IPS-NIHi7 (cell line): Measurements from ENCODE around the gene DDA1.
A peak's percentile ranks its signal among the peaks of the same experiment; 100 is the strongest.
"Not testable (repeated sequence)": the region's sequence is repeated elsewhere in the genome, so short reads cannot be mapped to it uniquely, and the experiment has no call there.

Experiments used
- DNase-seq: peaks from one replicate; pipeline ENCODE4 v3.0.0; 2012; ENCODE audit warnings: mixed read lengths; ENCODE audit errors: extremely low spot score

The DDA1 gene

DNA sequence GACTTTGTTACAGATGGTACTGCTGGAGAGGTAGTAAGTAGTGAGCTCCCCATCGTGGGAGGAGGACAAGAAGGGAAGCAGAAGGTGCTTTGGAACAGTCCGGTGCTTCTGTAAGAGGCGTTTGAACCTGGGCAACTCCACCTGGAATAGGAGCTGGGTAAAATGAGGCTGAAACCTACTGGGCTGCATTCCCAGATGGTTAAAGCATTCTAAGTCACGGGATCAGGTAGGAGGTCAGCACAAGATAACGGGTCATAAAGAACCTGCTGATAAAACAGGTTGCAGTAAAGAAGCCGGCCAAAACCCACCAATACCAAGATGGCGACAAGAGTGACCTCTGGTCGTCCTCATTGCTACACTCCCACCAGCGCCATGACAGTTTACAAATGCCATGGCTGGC is 22.6 kb upstream of the DDA1 start:
- no peak for DNase-seq

DNA sequence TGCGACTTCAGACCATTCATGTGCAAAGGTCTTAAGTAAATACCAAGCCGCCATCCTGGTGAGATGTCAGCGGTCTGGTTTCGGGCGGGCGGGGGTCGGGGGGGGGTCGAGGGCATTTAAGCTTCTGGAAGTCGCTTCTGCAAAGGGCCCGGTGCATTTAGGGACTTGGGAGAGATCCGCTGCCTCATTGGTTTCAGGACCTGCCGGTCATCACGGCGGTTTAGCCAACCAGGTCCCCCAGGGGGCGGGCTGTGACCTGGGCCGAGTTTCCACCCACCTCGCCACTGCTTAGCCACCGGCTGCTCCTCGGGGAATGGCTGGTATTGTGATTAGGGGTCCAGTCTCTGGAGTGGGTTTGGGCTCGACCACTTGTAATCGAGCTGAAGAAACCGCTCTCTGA is 19.9 kb upstream of the DDA1 start:
- DNase-seq: peak; percentile 94

DNA sequence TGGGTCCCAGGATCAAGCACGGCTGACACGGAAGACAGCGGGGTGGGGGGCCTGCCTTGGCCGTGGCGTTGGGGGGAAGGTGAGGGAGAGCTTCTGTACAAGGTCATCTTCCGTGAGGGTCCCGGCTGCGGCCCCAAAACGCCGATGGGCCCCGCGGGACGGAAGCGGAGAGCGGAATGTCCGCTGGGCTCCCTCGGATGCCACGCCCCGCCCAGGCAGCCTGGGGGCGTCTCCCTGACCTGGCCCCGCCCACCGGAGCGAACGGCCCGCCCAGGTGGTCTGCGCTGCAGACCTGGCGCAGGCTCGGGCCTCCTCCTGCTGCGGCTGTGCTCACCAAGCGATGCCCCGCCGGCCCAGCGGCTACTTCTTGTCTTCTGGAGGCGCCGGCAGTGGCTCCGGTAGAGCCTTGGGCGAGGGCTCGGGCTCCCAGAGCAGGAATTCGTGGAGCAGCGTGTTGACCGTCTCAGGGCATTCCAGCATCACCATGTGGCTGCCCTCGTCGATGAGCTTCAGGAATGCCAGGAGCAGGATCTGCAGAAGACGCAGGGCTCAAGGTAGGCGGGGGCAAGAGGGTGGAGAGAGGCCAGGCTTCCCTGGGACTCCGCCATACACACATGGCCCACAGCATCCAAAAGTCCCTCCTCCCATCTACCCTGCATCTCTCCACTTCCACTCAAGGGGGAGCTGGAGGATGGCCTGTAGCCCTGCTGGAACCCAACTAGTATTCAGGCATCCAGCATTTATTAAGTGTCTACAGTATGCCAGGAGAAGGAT is 16.9 kb upstream of the DDA1 start:
- peak; percentile 95 for DNase-seq

GRCh38 chr19:17293605-17294004 is 15.8 kb upstream of the DDA1 start:
- no peak for DNase-seq

DNA sequence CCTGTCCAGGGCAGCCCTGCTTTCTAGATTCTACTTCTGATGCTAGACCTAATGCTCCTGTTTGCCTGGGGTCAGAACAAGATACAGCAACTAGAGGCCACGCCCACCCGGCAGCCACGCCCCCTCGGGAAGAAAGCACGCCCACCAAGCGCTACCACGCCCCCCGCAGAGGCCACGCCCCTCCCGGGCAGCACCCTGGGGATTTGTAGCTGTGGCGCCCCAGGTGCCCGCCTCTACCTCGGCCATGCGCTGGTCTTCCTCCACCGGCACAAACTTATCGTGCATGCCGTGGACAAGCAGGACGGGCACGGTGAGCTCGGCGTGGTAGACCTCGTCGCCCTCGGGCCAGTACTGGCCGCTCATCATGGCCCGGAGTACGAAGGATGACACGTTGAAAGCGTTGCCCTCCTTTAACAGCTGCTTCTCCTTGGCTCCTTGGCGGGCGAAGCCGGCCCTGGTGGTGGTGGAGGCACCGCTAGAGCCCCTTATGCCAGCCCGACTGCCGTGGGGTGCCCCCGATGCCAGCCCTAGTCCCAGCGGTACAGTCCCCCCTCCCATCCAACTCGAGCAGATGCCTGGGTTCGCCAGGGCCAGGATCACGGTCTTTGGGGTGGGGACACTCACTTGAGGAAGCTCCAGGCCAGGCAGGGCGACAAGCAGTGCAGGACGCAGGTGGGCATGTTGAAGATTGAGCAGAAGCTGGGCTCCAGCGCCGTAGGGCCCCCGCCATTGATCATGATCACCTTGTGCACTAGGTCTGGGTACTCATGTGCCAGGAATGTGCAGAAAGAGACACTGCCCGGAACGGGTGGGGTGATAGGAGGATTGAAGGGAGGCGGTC is 15.1 kb upstream of the DDA1 start:
- peak; percentile 79 for DNase-seq

DNA sequence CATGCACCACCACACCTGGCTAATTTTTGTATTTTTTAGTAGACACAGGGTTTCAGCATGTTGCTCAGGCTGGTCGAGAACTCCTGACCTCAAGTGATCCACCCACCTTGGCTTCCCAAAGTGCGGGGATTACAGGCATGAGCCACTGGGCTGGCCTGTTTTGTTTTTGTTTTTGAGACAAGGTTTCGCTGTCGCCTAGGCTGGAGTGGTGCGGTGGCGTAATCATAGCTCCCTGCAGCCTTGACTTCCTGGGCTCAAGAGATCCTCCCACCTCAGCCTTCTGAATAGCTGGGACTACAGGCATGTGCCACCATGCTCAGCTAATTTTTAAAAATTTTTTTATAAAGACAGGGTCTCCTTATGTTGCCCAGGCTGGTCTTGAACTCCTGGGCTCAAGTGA is 13.8 kb upstream of the DDA1 start:
- DNase-seq: not testable (repeated sequence)

- no peak for DNase-seq
These were observed 13.1 kb upstream of the DDA1 start for GRCh38 chr19:17296273-17296672.

- no peak for DNase-seq
These were observed 12.4 kb upstream of the DDA1 start for GRCh38 chr19:17296976-17297375.

- no peak for DNase-seq
These were observed 8.3 kb upstream of the DDA1 start for GRCh38 chr19:17300992-17301619.

- DNase-seq: no peak
These were observed 6.8 kb upstream of the DDA1 start for GRCh38 chr19:17302391-17303166.

DNA sequence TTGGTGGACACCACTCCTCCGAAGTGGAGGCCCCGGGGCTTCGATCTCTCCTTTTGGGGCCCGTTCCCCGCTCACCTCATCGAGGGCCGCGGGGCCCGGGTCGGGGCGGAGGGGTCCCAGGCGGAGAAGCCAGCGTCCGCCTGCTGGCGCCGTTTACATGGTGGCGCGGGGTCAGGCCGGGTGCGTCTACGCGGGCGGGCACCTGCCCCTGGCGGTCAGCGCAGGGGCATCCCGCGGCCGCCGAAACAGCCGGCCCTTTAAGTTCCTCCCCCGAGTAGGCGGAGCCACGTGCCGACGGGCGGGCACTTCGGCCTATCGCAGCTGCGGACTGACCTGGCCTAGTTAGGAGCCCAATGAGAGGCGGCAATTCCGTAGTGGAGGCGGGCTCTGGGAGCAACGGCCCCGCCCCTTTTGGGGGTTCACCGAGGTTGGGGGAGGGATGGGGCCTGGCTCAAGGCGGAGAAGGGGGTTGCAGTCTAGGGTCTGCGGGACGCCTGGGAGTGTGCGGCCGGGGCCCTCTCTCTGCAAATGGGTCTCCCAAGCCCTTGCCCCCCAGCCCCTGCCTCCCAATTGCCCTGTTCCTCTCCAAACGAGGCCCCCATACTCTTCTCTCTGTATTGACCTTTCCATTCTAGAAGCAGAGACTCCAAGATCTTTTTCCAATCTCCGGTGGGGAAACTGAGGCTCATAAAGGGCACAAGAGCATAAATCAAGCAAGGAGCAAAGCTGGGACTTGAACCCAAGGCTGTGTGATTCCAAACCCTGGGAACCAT is 6.0 kb upstream of the DDA1 start, which contains the start of gene ABHD8:
Gene ABHD8 (minus strand): TSS at position 259 of the 773 bp plus-strand sequence. CDS start 1,809 bp downstream, outside the sequence.
- DNase-seq: peak; percentile 91

GRCh38 chr19:17303940-17304267 is 5.5 kb upstream of the DDA1 start:
- no peak for DNase-seq

- no peak for DNase-seq
These were observed 4.8 kb upstream of the DDA1 start for GRCh38 chr19:17304386-17305215.

DNA sequence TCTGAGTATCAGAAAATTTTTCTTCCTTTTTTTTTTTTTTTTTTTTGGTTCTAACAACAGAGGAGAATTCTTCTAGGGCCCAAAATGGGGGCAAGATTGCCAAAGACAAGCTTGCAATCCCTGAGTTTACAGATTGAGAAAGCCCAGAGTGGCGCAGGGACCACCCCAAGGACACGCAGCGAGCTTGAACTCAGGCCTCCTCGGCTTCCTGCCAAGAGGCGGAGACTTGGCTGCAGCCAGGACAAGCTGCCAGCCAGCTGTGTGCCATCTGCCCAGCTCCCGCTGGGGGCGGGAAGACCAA is 4.2 kb upstream of the DDA1 start:
- no peak for DNase-seq

GRCh38 chr19:17305517-17306284 is 3.7 kb upstream of the DDA1 start, which contains the start of gene MRPL34:
TSS of gene MRPL34 (plus strand) at chr19:17305872. CDS start at chr19:17305893, 21 bp downstream.
- DNase-seq: peak; percentile 85

DNA sequence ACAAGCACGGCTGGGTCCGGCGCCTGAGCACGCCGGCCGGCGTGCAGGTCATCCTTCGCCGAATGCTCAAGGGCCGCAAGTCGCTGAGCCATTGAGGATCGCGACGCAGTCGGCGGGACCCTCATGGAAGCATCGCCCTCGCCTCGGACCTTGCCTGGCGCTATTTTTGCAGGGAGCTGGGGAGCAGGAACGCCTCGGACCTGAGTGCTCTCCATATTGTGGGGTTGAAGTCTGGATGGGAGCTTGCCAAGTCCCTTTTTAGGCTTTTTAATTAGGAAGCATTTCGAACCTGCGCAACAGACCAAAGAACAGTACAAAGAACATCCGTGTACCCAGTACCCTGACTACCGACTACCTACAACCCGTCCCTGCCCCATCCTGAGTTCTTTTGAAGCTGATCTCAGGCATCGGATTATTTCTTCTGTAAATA is 3.1 kb upstream of the DDA1 start:
- DNase-seq: no peak

- DNase-seq: no peak
These were observed 1.4 kb upstream of the DDA1 start for GRCh38 chr19:17307876-17308377.

DNA sequence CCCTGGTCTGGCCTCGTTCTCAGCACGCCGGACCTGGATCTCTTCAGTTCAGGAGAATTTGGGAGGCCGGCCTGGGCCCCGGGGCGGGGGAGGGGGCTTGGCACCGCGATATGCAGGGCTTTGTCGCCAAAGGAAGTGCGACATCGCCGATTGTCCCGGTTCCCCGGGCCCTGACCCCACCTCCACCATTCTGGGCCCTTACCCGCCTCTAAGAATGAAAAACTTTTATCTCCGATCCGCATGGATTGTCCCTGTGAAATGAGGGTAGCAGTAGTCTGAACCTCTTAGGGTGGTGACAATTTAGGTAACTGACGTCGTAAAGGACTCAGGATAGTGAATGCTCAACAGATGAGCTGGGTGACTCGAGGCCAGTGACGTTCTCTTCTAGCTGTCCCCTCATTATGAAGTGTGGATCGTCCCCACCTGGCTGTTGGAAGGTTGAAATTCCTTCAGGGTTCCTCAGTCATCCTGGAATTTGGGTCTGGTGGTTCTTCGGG is 650 bp downstream of the DDA1 start:
- no peak for DNase-seq
